HEK293 (cell line): ENCODE results near the gene NAV2.

Source experiments
- CTCF ChIA-PET: fragments of 350-600 bp; formaldehyde crosslinking; extraction: SDS; loops from one replicate; lab custom pipeline; 2021; ENCODE audit warnings: antibody characterized with exemption; lab: Yijun Ruan, JAX
- POLR2A ChIA-PET: fragments of 300-600 bp; formaldehyde crosslinking; extraction: SDS; loops from one replicate; lab custom pipeline; 2020; ENCODE audit warnings: antibody characterized with exemption, inconsistent platforms; lab: Yijun Ruan, JAX
- H3K27ac ChIP-seq: fragments of 200-500 bp; sonication (Bioruptor generic); 2 replicates; pipeline ENCODE4 v1.5.1; 2014; ENCODE audit warnings: low read depth, low read length, control low read depth, inconsistent platforms; ENCODE audit errors: extremely low read depth
- H3K36me3 ChIP-seq, 2 experiments: fragments of 200-500 bp in 1 of 2; sonication (Bioruptor generic) in 1 of 2; 1 replicate in 1 of 2; 2 replicates in 1 of 2; pipeline ENCODE4 v1.5.1; 2014 to 2017; ENCODE audit warnings: inconsistent platforms in 2 of 2, low read length in 2 of 2; ENCODE audit not compliant: control insufficient read depth in 2 of 2, insufficient read depth in 1 of 2
- H3K4me1 ChIP-seq: fragments of 200-500 bp; sonication (Bioruptor generic); 2 replicates; pipeline ENCODE4 v1.5.1; 2014; ENCODE audit warnings: mild to moderate bottlenecking, low read length, inconsistent platforms; ENCODE audit not compliant: control insufficient read depth, insufficient read depth
- H3K4me3 ChIP-seq: 2 replicates; pipeline ENCODE4 v1.5.1; 2011; ENCODE audit warnings: low read depth, mild to moderate bottlenecking, control low read depth, low read length, moderate library complexity
- H3K9me3 ChIP-seq: fragments of 200-500 bp; sonication (Bioruptor generic); 2 replicates; pipeline ENCODE4 v1.5.1; 2014; ENCODE audit warnings: low read depth, low read length, inconsistent platforms; ENCODE audit not compliant: control insufficient read depth, insufficient read depth
- BCL11B ChIP-seq: fragments of 450-650 bp; formaldehyde crosslinking; IDR thresholded peaks from 2 replicates; pipeline ENCODE4 v1.5.1; 2016; ENCODE audit warnings: low read depth, missing biosample characterization, missing genetic modification characterization
- GLIS1 ChIP-seq: fragments of 450-650 bp; formaldehyde crosslinking; IDR thresholded peaks from 2 replicates; pipeline ENCODE4 v1.5.1; 2016; ENCODE audit warnings: missing biosample characterization, missing genetic modification characterization
- MEIS1 ChIP-seq: sonication (generic); formaldehyde crosslinking; IDR thresholded peaks from 2 replicates; pipeline ENCODE4 v1.8.1; 2022; ENCODE audit warnings: missing genetic modification reagents, mild to moderate bottlenecking, borderline replicate concordance
- MYNN ChIP-seq: fragments of 450-650 bp; formaldehyde crosslinking; IDR thresholded peaks from 2 replicates; pipeline ENCODE4 v1.5.1; 2016; ENCODE audit warnings: missing biosample characterization, missing genetic modification characterization, borderline replicate concordance
- PRDM10 ChIP-seq: fragments of 450-650 bp; formaldehyde crosslinking; IDR thresholded peaks from 2 replicates; pipeline ENCODE4 v1.5.1; 2016; ENCODE audit warnings: missing biosample characterization, missing genetic modification characterization
- REPIN1 ChIP-seq: fragments of 450-650 bp; formaldehyde crosslinking; IDR thresholded peaks from 2 replicates; pipeline ENCODE4 v1.5.1; 2017; ENCODE audit warnings: missing biosample characterization, missing genetic modification characterization, low read depth
- ZBTB17 ChIP-seq: fragments of 450-650 bp; formaldehyde crosslinking; IDR thresholded peaks from 2 replicates; pipeline ENCODE4 v1.5.1; 2016; ENCODE audit warnings: missing biosample characterization, missing genetic modification characterization
- ZBTB26 ChIP-seq: fragments of 450-650 bp; formaldehyde crosslinking; optimal IDR thresholded peaks from 2 replicates; pipeline ENCODE3; 2016; ENCODE audit warnings: missing biosample characterization, mild to moderate bottlenecking, missing genetic modification characterization
- ZBTB44 ChIP-seq: fragments of 450-650 bp; IDR thresholded peaks from 2 replicates; pipeline ENCODE4 v1.5.1; 2018; ENCODE audit warnings: missing biosample characterization, mild to moderate bottlenecking, missing genetic modification characterization
- ZEB2 ChIP-seq: fragments of 450-650 bp; formaldehyde crosslinking; IDR thresholded peaks from 2 replicates; pipeline ENCODE4 v1.5.1; 2016; ENCODE audit warnings: missing biosample characterization, missing genetic modification characterization
- ZFHX2 ChIP-seq: fragments of 450-650 bp; formaldehyde crosslinking; conservative IDR thresholded peaks from 2 replicates; pipeline ENCODE4 v1.5.1; 2016; ENCODE audit warnings: missing biosample characterization, missing genetic modification characterization
- ZIC2 ChIP-seq: fragments of 450-650 bp; formaldehyde crosslinking; IDR thresholded peaks from 2 replicates; pipeline ENCODE4 v1.5.1; 2016; ENCODE audit warnings: missing biosample characterization, missing genetic modification characterization
- ZNF10 ChIP-seq: fragments of 450-650 bp; formaldehyde crosslinking; IDR thresholded peaks from 2 replicates; pipeline ENCODE4 v1.5.1; 2017; ENCODE audit warnings: missing biosample characterization, missing genetic modification characterization
- ZNF112 ChIP-seq: fragments of 450-650 bp; formaldehyde crosslinking; IDR thresholded peaks from 2 replicates; pipeline ENCODE4 v1.5.0; 2017; ENCODE audit warnings: missing biosample characterization, missing genetic modification characterization
- ZNF114 ChIP-seq: fragments of 450-650 bp; formaldehyde crosslinking; IDR thresholded peaks from 2 replicates; pipeline ENCODE4 v1.5.0; 2017; ENCODE audit warnings: missing biosample characterization, missing genetic modification characterization
- ZNF121 ChIP-seq: fragments of 450-650 bp; formaldehyde crosslinking; IDR thresholded peaks from 2 replicates; pipeline ENCODE4 v1.5.1; 2016; ENCODE audit warnings: missing biosample characterization, missing genetic modification characterization
- ZNF157 ChIP-seq: fragments of 450-650 bp; formaldehyde crosslinking; IDR thresholded peaks from 2 replicates; pipeline ENCODE4 v1.5.1; 2016; ENCODE audit warnings: missing biosample characterization, missing genetic modification characterization
- ZNF16 ChIP-seq: fragments of 450-650 bp; formaldehyde crosslinking; IDR thresholded peaks from 2 replicates; pipeline ENCODE4 v1.5.1; 2016; ENCODE audit warnings: low read depth, missing biosample characterization, missing genetic modification characterization
- ZNF311 ChIP-seq: fragments of 450-650 bp; formaldehyde crosslinking; IDR thresholded peaks from 2 replicates; pipeline ENCODE4 v1.5.1; 2017; ENCODE audit warnings: missing biosample characterization, missing genetic modification characterization, borderline replicate concordance
- ZNF341 ChIP-seq: fragments of 450-650 bp; formaldehyde crosslinking; IDR thresholded peaks from 2 replicates; pipeline ENCODE4; 2016; ENCODE audit warnings: low read depth, missing biosample characterization, missing genetic modification characterization
- ZNF394 ChIP-seq: fragments of 450-650 bp; formaldehyde crosslinking; IDR thresholded peaks from 2 replicates; pipeline ENCODE4 v1.5.1; 2016; ENCODE audit warnings: missing biosample characterization, missing genetic modification characterization, mild to moderate bottlenecking, moderate library complexity, borderline replicate concordance
- ZNF544 ChIP-seq: fragments of 450-650 bp; formaldehyde crosslinking; IDR thresholded peaks from 2 replicates; pipeline ENCODE4 v1.5.0; 2017; ENCODE audit warnings: missing biosample characterization, missing genetic modification characterization
- ZNF654 ChIP-seq: fragments of 450-650 bp; formaldehyde crosslinking; IDR thresholded peaks from 2 replicates; pipeline ENCODE4 v1.5.1; 2016; ENCODE audit warnings: low read depth, missing biosample characterization, missing genetic modification characterization
- ZNF707 ChIP-seq: fragments of 450-650 bp; formaldehyde crosslinking; IDR thresholded peaks from 2 replicates; pipeline ENCODE4 v1.5.1; 2016; ENCODE audit warnings: missing biosample characterization, missing genetic modification characterization
- ZSCAN4 ChIP-seq: fragments of 450-650 bp; formaldehyde crosslinking; IDR thresholded peaks from 2 replicates; pipeline ENCODE4 v1.5.1; 2017; ENCODE audit warnings: missing biosample characterization, missing genetic modification characterization

Gene NAV2

GRCh38 chr11:19956228-19956627 is 243.6 kb downstream of the NAV2 start:
- H3K4me1 ChIP-seq = peaks cover 12% of the 10 kb centered on the region
- H3K9me3 ChIP-seq = no peaks in the 10 kb centered on the region
- peak; percentile 62; the same call in 1 of the 2 replicates for TF ChIP-seq ZSCAN4 (tag by site-specific recombination)
- TF ChIP-seq ZBTB17 (tag by site-specific recombination) = no peak
- TF ChIP-seq, all 188 proteins: peak for 1
- ChIA-PET CTCF (interaction anchor here (0.7 to 1.6 kb wide), 5 partner anchors 24 to 177 kb away, joined by 3 to 6 read pairs (median 3); no protein-coding TSS in a partner anchor), POLR2A (no interaction called here)
- no peaks in the 10 kb centered on the region for H3K36me3 ChIP-seq
- H3K4me3 ChIP-seq = no peak overlapping the region
- no peak overlapping the region for H3K27ac ChIP-seq

- no peak for TF ChIP-seq ZEB2 (tag by site-specific recombination)
- no peak for TF ChIP-seq ZIC2 (tag by site-specific recombination)
- no peak for TF ChIP-seq BCL11B
- no peak for TF ChIP-seq ZNF707 (tag by site-specific recombination)
- TF ChIP-seq ZBTB44 (tag by site-specific recombination) = no peak
- no peak for TF ChIP-seq REPIN1
- TF ChIP-seq ZNF112 (tag by site-specific recombination) = no peak
- TF ChIP-seq ZNF341 (tag by site-specific recombination) = no peak
- TF ChIP-seq ZNF16 = no peak
- no peak for TF ChIP-seq ZNF394 (tag by site-specific recombination)
- TF ChIP-seq ZNF121 (tag by site-specific recombination) = no peak
- TF ChIP-seq ZFHX2 = no peak
- ChIA-PET CTCF (interaction anchor here (0.6 to 1.6 kb wide), 7 partner anchors 10 to 887 kb away, joined by 3 to 6 read pairs (median 3); no protein-coding TSS in a partner anchor), POLR2A (no interaction called here)
Observed at GRCh38 chr11:19957294-19957943, 244.8 kb downstream of the NAV2 start.

GRCh38 chr11:19958204-19958603 is 245.6 kb downstream of the NAV2 start:
- Histone ChIP-seq H3K4me1 (peaks cover 4% of the 10 kb centered on the region), H3K27ac (no peak overlapping the region), H3K4me3 (no peak overlapping the region), H3K36me3 (no peaks in the 10 kb centered on the region), H3K9me3 (no peaks in the 10 kb centered on the region)
- POLR2A ChIA-PET = no interaction called here
- CTCF ChIA-PET = interaction anchor here (1.0 to 1.2 kb wide), 2 partner anchors 19 to 888 kb away, joined by 3 read pairs; no protein-coding TSS in a partner anchor
- TF ChIP-seq ZNF311 (tag by site-specific recombination) (no peak), MYNN (tag by site-specific recombination) (no peak), ZNF121 (tag by site-specific recombination) (no peak), ZNF10 (no peak), ZBTB17 (tag by site-specific recombination) (no peak), GLIS1 (tag by site-specific recombination) (no peak), MEIS1 (CRISPR knock-in tag) (no peak), ZNF157 (tag by site-specific recombination) (no peak), ZNF654 (no peak), ZNF544 (no peak), ZNF114 (no peak), PRDM10 (no peak), ZBTB26 (tag by site-specific recombination) (no peak)

More at GRCh38 chr11:19957294-19957943, 244.8 kb downstream of the NAV2 start:
- Histone ChIP-seq H3K27ac (no peak overlapping the region), H3K4me1 (peaks cover 12% of the 10 kb centered on the region), H3K4me3 (no peak overlapping the region), H3K36me3 (no peaks in the 10 kb centered on the region), H3K9me3 (no peaks in the 10 kb centered on the region)
